Stimulated activated CD8-positive, alpha-beta memory T cell treated with anti-CD3 and anti-CD28 coated beads, Interleukin-4, amount 100 ng/mL, for 48 hours (primary cell): ENCODE data around the gene FBXL22.
"Not testable (repeated sequence)": the region's sequence is repeated elsewhere in the genome, so short reads cannot be mapped to it uniquely, and the experiment has no call there.

Source experiments
- DNase-seq: peaks from one replicate; pipeline ENCODE4 v3.0.0-alpha.2; 2020

The FBXL22 gene

GRCh38 chr15:63617627-63618026 is 20.4 kb downstream of the FBXL22 start:
- not testable (repeated sequence) for DNase-seq

DNA sequence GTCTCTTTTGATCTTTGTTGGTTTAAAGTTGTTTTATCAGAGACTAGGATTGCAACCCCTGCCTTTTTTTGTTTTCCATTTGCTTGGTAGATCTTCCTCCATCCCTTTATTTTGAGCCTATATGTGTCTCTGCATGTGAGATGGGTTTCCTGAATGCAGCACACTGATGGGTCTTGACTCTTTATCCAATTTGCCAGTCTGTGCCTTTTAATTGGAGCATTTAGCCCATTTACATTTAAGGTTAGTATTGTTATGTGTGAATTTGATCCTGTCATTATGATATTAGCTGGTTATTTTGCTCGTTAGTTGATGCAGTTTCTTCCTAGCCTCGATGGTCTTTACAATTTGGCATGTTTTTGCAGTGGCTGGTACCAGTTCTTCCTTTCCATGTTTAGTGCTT is 23.6 kb downstream of the FBXL22 start:
- not testable (repeated sequence) for DNase-seq

DNA sequence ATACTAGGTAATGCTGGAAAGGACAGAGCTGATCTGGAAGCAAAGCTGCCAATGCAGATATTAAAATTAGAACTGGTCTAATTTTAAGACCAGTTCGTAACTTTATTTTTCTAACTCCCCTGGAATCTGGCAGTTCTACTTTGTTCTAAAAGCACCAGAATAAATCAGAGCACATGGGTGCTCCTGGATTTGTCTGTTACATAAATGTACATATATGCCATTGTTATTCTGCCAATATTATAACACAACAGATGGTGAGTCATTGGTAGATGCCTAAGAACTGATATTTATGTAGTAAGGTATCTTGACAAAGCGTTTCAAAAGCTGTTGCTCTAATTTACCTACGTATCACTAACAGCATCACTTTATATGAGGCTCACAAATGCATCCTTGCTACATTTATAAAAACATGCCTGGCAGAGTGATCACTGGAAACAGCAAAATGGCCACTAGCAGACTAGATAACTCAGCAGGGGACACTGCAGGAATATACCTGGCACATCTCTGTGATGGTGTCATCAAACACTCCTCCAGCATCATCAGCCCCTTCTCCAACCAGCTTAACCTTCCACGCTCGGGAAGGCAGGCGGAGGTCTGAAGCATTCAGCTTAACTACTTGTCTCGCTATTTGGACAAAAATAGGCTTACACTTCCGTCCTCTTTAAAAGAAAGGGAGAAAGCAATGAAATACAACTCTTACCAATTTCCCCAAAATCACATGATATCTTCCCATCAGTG is 26.2 kb downstream of the FBXL22 start:
- DNase-seq: no peak

- no peak for DNase-seq
Observed at GRCh38 chr15:63626955-63627354, 29.8 kb downstream of the FBXL22 start.

- no peak for DNase-seq
Observed at GRCh38 chr15:63628123-63628822, 31.1 kb downstream of the FBXL22 start.

DNA sequence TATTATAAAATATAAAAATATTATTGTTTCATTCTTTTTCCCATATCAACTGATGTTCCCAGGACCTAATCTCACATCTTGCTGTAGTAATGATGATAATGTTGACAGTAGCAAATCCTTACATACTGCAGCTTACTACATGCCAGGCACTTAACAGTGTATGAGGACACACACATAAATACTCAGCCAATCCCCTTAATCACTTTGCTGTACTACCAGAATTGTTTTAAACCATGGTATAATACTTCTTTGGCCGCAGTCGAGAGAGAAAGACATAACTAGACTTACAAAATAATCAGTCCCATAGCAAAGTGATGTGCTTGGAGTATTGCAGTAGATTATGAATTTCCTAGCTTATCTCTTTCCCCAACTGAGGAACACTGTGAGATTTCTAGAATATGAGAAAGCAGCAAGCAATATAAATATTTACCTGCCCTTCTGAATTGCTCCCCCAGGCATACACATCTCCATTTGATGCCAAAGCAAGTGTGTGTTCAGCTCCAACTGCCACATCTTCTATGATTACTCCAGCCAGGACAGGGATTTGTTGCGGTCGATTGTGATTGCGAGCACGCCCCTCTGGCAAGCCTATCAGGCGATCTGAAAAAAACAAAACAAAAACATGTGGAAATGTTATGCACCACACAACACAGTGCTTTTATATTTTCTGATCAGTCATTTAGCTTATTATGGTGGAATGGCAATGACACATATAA is 33.0 kb downstream of the FBXL22 start:
- DNase-seq: no peak

DNA sequence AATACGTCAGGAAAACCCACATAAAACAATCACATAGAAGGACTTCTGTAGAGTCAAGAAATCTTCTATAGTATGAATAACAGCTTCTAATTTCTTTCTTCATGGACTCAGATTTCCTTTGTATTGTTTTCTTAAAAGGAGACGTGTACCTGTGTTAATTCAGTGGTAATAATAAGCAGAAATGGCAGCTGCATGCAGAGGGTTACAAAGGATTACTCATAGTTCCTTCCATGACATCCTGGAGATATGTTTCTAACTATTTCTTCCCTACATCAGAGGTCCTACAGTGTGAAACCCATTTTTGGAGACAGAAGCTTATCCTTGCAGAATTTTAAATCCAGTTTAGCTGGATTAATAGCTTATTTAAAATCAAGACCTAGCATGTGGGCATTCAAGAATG is 36.1 kb downstream of the FBXL22 start:
- no peak for DNase-seq

DNA sequence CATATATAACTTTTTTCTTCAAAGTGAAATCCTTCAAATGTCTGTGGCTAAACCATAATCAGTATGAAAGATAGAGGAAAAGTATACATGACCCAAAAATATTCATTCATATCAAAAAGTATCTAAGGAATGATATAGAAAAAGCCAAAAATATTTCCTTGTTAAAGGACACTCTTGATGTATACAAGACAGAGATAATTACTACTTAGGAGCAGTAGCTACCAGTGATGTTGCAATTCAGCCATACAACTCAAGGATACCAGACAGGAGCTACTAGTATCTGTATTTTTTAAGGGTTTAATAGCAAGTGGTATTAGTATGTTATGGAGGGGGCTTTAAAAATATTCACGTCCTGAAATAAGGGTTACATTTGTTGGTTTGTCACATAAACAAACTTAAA is 37.0 kb downstream of the FBXL22 start:
- DNase-seq: no peak

GRCh38 chr15:63636518-63637061 is 39.4 kb downstream of the FBXL22 start:
- DNase-seq: no peak

DNA sequence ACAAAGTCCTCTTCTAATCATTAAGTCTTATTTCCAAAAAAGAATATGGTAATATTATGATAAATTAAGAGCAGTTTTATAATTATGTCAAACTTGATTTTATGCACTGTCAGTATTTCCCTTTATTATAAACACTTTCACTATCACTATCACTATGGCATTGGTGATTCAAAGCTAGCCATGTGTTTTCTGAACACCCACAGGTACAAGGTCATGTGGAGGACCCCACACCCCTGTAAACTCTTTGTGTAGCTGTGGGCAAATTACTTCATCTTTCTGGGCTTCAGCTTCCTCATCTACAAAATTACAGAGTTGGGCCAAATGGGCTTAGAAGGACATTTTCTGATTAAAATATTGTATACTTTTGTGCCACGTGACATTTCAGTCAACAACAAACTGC is 41.7 kb downstream of the FBXL22 start:
- no peak for DNase-seq

DNA sequence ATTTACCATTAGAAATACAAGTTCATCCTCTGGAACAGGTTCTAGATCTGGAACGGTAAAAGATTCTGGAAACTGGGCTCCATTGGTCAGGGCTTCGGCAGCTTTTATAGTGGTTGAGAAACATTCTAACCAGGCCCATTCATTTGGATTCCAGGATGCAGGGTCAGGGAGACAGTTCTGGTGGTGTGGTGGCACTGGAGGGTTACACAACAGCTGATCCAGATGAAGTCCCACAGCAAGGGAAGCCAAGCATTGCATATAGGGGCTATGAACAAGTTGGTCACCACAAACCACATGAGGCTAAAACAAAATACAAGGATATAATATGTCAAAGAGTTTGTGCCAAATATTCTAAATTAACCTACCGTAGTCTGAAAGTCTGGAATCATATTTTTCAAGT is 43.0 kb downstream of the FBXL22 start:
- DNase-seq: no peak
